Osteoblast (primary cell): ENCODE data around the gene ATP6V0E2. TPM values are rescaled to one million over a fixed set of nuclear protein-coding genes. Genes with fewer than 3 reads are reported as not detected.

Source experiments
- DNase-seq: peaks from one replicate; pipeline ENCODE4 v3.0.0; 2011; ENCODE audit warnings: low spot score, mixed read lengths; ENCODE audit not compliant: insufficient read length; ENCODE audit errors: missing footprints
- H2AFZ ChIP-seq: 2 replicates; pipeline ENCODE4 v1.6.0; 2011; ENCODE audit warnings: mild to moderate bottlenecking, low read length
- H3K27ac ChIP-seq: 2 replicates; pipeline ENCODE4 v1.5.1; 2011; ENCODE audit warnings: mild to moderate bottlenecking, low read depth, low read length, moderate library complexity
- H3K27me3 ChIP-seq: 2 replicates; pipeline ENCODE4 v1.6.0; 2012; ENCODE audit warnings: mild to moderate bottlenecking, control low read depth, inconsistent platforms, low read length, moderate library complexity; ENCODE audit not compliant: insufficient read depth
- H3K36me3 ChIP-seq: 2 replicates; pipeline ENCODE4 v1.5.1; 2011; ENCODE audit warnings: mild to moderate bottlenecking, low read length, control low read depth, moderate library complexity; ENCODE audit not compliant: insufficient read depth
- H3K4me1 ChIP-seq: 2 replicates; pipeline ENCODE4 v1.5.1; 2011; ENCODE audit warnings: mild to moderate bottlenecking, low read length, control low read depth, moderate library complexity; ENCODE audit not compliant: insufficient read depth
- H3K4me2 ChIP-seq: 2 replicates; pipeline ENCODE4 v1.6.0; 2011; ENCODE audit warnings: mild to moderate bottlenecking, low read length; ENCODE audit not compliant: insufficient read depth
- H3K4me3 ChIP-seq: fragments of 200-600 bp; sonication (generic); 3 replicates; pipeline ENCODE4 v1.5.1; 2012; ENCODE audit warnings: mild to moderate bottlenecking, low read length, inconsistent platforms; ENCODE audit not compliant: insufficient read depth
- H3K79me2 ChIP-seq: 2 replicates; pipeline ENCODE4 v1.6.0; 2012; ENCODE audit warnings: mild to moderate bottlenecking, low read length, control low read depth, inconsistent platforms; ENCODE audit not compliant: insufficient read depth
- H3K9me3 ChIP-seq: 2 replicates; pipeline ENCODE4 v1.5.1; 2011; ENCODE audit warnings: low read depth, low read length, control low read depth
- H4K20me1 ChIP-seq: 2 replicates; pipeline ENCODE4 v1.6.0; 2012; ENCODE audit warnings: mild to moderate bottlenecking, low read length, control low read depth; ENCODE audit not compliant: insufficient read depth
- CTCF ChIP-seq: IDR thresholded peaks from 2 replicates; pipeline ENCODE4 v1.5.1; 2011; ENCODE audit warnings: mild to moderate bottlenecking, low read depth, low read length, moderate library complexity; ENCODE audit errors: extremely low read depth
- total RNA-seq: library from RNA; depleted of rRNA; stranded (reverse); fragments of >200 nt; gene quantifications from 2 replicates; pipeline ENCODE4 v1.2.3, GENCODE V29; 2012

The ATP6V0E2 gene
- total RNA-seq, 1 donor, result 27.9 TPM

GRCh38 chr7:149825567-149826343, 48.0 kb upstream of the ATP6V0E2 start:
- no peaks in the 10 kb centered on the region for H3K79me2 ChIP-seq
- H3K36me3 ChIP-seq, result no peaks in the 10 kb centered on the region
- H3K27ac ChIP-seq, result no peak overlapping the region
- no peaks in the 10 kb centered on the region for H3K4me1 ChIP-seq
- no peak overlapping the region for H2AFZ ChIP-seq
- H3K9me3 ChIP-seq, result no peaks in the 10 kb centered on the region
- peak; percentile 87 for DNase-seq
- H3K4me2 ChIP-seq, result no peak overlapping the region
- TF ChIP-seq CTCF, result no peak
- H3K4me3 ChIP-seq, result no peak overlapping the region
- H3K27me3 ChIP-seq, result no peaks in the 10 kb centered on the region
- H4K20me1 ChIP-seq, result no peaks in the 10 kb centered on the region

GRCh38 chr7:149826344-149827088, 47.3 kb upstream of the ATP6V0E2 start:
- Histone ChIP-seq H3K27ac (no peak overlapping the region), H2AFZ (no peak overlapping the region), H3K27me3 (no peaks in the 10 kb centered on the region), H3K79me2 (no peaks in the 10 kb centered on the region), H3K4me2 (no peak overlapping the region), H4K20me1 (no peaks in the 10 kb centered on the region), H3K4me3 (no peak overlapping the region), H3K9me3 (no peaks in the 10 kb centered on the region), H3K4me1 (no peaks in the 10 kb centered on the region), H3K36me3 (no peaks in the 10 kb centered on the region)
- DNase-seq, result peak; percentile 86
- no peak for TF ChIP-seq CTCF

- Histone ChIP-seq H2AFZ (no peak overlapping the region), H3K27ac (no peak overlapping the region), H3K4me2 (no peak overlapping the region), H3K9me3 (no peaks in the 10 kb centered on the region), H3K79me2 (no peaks in the 10 kb centered on the region), H3K4me3 (no peak overlapping the region), H3K36me3 (no peaks in the 10 kb centered on the region), H3K4me1 (no peaks in the 10 kb centered on the region), H3K27me3 (no peaks in the 10 kb centered on the region), H4K20me1 (no peaks in the 10 kb centered on the region)
- DNase-seq, result peak; percentile 88
- no peak for TF ChIP-seq CTCF
Observed at GRCh38 chr7:149827089-149827981, 46.4 kb upstream of the ATP6V0E2 start.
